GM13977 (cell line): ENCODE measurements around the gene MYO1A.
"Not testable (repeated sequence)": the region's sequence is repeated elsewhere in the genome, so short reads cannot be mapped to it uniquely, and the experiment has no call there.

Experiments
- DNase-seq: peaks from one replicate; pipeline ENCODE4 v3.0.0; 2012; ENCODE audit warnings: low spot score
- CTCF ChIP-seq: IDR thresholded peaks from 2 replicates; pipeline ENCODE4 v1.5.1; 2012; ENCODE audit warnings: mild to moderate bottlenecking, control low read depth; ENCODE audit not compliant: insufficient read depth; ENCODE audit errors: extremely low read depth, missing control alignments
- in situ Hi-C: fragments of 300-500 bp; cut with MboI; formaldehyde crosslinking; loops from one replicate; pipeline ENCODE4 v1.12.0; 2022; ENCODE audit warnings: low sequenced_read_pairs, low pct_unique_long_range_greater_than_20kb, mixed read lengths, inconsistent platforms; ENCODE audit not compliant: unreplicated experiment

Gene MYO1A

GRCh38 chr12:57018906-57019305, 31.0 kb downstream of the MYO1A start:
- in situ Hi-C loops = no loop called here
- TF ChIP-seq CTCF = no peak
- DNase-seq = no peak

GRCh38 chr12:57018353-57018752, 31.6 kb downstream of the MYO1A start:
- in situ Hi-C loops, DNase-seq: not testable (repeated sequence)

GRCh38 chr12:57016348-57016747, 33.6 kb downstream of the MYO1A start, which contains the start of gene TAC3:
TSS of gene TAC3 (minus strand) at chr12:57016529. CDS start at chr12:57015797, 732 bp downstream.
- TF ChIP-seq CTCF = no peak
- DNase-seq = no peak
- in situ Hi-C loops = no loop called here

- peak; percentile 62 for DNase-seq
- TF ChIP-seq CTCF = no peak
- in situ Hi-C loops = no loop called here
These were observed 37.1 kb downstream of the MYO1A start for GRCh38 chr12:57012600-57013465.

GRCh38 chr12:57011438-57012424, 38.2 kb downstream of the MYO1A start:
- no peak for DNase-seq
- in situ Hi-C loops = no loop called here
- no peak for TF ChIP-seq CTCF

- in situ Hi-C loops = no loop called here
- no peak for DNase-seq
These were observed 39.2 kb downstream of the MYO1A start for GRCh38 chr12:57010627-57011247.

More at GRCh38 chr12:57010627-57011247, 39.2 kb downstream of the MYO1A start:
- no peak for TF ChIP-seq CTCF
